Myocyte (in vitro differentiated cells): Measurements from ENCODE around the gene NECTIN4. TPM values are rescaled to one million over a fixed set of nuclear protein-coding genes. Genes with fewer than 3 reads are reported as not detected.
"Not testable (repeated sequence)": the region's sequence is repeated elsewhere in the genome, so short reads cannot be mapped to it uniquely, and the experiment has no call there.

Experiments
- DNase-seq: peaks from one replicate; pipeline ENCODE4 v3.0.0-alpha.2; 2012; ENCODE audit warnings: low read depth
- polyA plus RNA-seq: library from polyadenylated mRNA; unstranded; fragments of >200 nt; gene quantifications from one replicate; pipeline ENCODE4 v1.2.1, GENCODE V29; 2012; ENCODE audit warnings: missing spikeins
- total RNA-seq: library from RNA; depleted of rRNA; stranded (reverse); fragments of >200 nt; gene quantifications from 2 replicates; pipeline ENCODE4 v1.2.3, GENCODE V29; 2014

Gene NECTIN4
- total RNA-seq: 0.16 TPM in 1 of 2 replicates, not detected in the other
- 3.6 TPM for polyA plus RNA-seq

GRCh38 chr1:161089251-161089924, at the start of gene NECTIN4:
Gene NECTIN4, minus strand, starts transcription at chr1:161089558. Its CDS starts 262 bp downstream, at chr1:161089296.
- DNase-seq: no peak

DNA sequence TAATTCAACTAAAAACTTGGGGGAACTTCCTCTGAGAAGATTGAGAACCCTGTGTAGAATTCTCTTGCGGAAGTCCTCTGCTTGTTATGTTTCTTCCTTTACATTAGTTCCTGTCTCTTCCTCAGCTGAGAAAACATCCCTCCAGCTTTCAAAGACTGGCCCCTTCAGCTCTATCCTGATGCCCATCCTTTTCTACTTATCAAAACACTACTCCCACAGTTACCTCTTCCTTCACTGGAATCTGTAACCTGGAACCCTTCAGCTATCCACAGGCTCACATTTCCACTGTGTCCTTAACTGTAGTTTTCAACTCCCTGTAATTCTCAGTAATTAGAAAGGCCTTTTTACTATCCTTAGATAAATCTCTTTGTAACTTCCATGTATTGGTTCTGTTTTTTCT, 49.1 kb upstream of the NECTIN4 start:
- DNase-seq: no peak

- DNase-seq: peak; percentile 35
Observed at GRCh38 chr1:161137881-161138280, 48.5 kb upstream of the NECTIN4 start.

DNA sequence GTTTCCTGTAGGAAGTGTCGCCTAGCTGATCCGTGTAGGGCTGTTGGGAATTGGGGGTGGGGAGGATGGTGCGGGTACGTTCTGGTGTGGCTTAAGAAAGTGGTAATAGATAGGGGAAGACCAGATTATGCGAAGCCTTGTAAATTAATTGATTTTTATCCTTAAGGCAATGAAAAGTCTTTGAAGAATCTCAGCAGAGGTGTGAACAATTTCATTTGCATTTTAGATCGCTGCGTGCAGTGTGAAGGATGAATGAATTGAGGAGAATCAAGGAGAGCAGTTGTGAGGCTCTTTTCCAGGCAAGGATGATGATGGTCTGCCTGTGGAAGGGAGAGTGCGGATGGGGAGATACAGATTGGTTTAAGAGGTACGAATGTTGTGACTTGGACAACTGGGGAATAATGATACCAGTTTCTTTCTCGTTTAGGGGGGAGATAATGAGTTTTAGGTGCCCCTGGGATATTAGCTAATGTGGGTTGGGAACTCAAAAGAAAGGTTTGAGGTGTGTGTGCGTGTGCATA, 43.9 kb upstream of the NECTIN4 start:
- no peak for DNase-seq

GRCh38 chr1:161132410-161133219, 43.3 kb upstream of the NECTIN4 start, which contains the start of gene DEDD:
Gene DEDD, minus strand, starts transcription at chr1:161132667. Its CDS starts 8,205 bp downstream, at chr1:161124462.
- DNase-seq: peak; percentile 97

DNA sequence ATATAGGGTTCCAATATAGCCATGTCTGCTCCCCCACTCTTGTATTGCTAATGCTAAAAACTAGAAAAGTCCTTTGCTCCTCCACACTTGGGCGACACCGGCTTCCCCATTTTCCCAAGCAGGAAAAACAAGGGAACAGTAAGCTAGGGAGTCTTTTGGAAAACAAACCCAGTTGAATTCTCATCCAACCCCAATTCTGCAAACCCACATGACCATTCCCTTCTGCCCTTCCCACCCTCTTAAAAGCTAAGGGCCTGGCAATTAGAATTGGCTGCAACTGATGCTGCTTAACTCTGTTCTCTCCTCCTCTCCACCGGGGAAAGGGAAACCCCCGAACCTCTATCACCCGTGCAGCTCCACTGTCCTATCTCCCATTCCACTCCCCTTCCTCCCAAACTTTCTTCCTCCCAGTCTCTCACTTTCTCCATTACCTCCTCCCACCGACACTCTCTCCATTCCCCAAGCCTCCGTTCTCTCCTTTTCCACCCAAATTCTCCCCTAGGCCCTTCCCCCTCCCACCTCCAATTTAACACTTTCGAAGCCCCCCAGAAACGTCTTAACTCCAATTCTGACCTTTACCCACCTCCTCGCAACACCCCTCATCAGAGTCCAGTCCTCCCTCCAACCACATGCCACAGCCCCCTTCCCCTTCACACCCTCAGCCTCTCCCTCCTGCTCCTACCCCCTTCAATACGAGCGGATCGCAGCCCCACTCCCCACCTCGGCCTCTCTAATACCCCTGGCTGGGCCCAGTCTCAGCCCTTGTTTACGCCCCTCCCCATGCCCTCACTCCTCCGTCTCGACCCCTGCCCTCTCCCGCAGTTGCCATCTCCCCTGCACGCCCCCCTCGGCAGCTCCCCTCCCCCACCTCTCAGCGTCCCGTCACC, 42.4 kb upstream of the NECTIN4 start:
- DNase-seq: peak; percentile 53

DNA sequence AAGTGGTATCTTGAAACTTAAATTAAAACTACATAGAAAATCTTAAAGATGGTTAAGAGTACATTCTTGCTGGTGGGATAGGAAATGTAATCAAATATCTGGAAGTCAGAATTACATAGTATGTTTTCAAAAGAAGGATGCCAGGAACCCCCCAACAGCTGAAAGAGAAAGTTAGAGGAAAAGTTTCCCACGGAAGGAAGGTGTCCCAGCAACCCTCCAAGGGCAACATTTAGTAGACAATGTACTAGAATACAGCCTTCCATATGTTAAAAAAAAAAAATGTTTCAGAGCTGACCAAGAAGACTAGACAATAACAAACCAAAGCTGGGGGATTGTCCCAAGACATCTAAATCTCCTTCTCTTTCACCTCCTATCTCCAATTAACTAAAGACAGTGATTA, 40.9 kb upstream of the NECTIN4 start:
- DNase-seq: no peak

DNA sequence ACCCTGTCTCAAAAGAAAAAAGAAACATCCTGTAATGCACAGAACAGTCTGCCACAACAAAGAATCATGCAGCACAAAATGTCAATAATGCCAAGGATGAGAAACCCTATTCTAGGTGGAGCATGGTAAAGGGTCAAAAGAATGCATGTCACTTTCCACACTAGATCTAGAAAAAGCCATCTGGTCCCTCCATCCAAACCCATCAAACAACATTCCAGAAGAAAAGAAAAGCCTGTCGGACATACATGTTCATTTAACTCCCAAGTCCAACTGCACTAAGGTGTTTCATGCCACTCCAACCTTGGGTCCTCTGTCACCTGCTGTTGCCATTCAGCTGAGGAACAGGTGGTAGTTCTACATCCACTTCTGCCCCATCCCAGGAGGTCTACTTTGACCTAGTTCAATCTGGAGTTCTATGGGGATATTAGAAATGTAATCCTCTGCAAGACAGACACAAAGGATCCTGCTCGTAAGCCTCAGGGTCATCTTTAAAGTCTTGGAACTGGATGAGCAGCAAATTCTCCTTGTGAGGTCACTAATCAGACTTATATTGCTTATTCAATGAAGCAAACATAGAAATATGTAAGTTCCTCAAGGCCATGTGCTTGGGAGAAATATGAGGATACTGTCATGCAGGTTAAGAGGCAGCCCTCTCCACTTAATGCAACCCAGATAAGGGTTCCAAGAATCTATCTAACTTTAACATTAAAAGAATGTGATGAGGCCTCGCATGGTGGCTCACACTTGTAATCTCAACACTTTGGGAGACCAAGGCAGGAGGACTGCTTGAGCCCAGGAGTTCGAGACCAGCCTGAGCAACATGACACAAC, 39.4 kb upstream of the NECTIN4 start:
- peak; percentile 61 for DNase-seq

GRCh38 chr1:161127649-161128048, 38.3 kb upstream of the NECTIN4 start:
- DNase-seq: peak; percentile 72

DNA sequence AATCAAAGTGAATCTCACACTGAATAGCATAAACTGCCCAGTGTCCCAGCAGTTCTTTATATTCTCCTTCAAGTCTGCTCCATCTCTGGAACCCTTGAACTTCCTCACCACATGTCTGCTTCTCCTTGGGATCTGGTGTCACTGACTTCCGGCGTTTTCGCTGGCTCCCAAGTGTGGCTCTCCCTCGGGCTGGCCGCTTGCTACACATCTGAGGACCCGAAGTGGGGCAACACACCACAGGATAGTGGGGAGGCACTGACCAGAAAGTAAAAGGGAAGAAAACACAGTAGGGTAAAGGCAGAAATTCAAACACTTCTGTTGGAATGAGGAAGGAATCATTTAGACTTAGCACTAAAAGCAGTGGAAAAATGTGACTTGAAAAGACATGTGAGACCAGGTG, 33.6 kb upstream of the NECTIN4 start:
- DNase-seq: no peak

DNA sequence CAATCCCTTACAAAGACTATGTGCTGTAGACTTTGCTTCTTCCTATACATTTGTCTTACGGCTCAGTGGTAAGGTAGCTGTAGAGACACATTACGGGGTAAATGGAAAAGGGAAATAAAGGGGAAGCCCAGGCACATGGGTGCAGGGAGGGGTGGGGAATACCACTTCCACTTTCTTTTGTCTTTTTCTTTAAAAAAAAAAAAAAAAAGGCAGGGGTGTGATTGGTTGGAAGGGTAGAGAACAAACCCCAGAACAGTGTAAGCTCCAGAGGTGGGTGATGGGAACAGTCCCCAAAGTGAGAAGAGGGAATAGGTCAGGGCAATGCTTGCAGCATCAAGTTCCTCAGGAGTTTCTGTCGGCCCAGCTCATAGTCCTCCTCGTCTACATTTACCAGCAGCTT, 32.5 kb upstream of the NECTIN4 start:
- no peak for DNase-seq

DNA sequence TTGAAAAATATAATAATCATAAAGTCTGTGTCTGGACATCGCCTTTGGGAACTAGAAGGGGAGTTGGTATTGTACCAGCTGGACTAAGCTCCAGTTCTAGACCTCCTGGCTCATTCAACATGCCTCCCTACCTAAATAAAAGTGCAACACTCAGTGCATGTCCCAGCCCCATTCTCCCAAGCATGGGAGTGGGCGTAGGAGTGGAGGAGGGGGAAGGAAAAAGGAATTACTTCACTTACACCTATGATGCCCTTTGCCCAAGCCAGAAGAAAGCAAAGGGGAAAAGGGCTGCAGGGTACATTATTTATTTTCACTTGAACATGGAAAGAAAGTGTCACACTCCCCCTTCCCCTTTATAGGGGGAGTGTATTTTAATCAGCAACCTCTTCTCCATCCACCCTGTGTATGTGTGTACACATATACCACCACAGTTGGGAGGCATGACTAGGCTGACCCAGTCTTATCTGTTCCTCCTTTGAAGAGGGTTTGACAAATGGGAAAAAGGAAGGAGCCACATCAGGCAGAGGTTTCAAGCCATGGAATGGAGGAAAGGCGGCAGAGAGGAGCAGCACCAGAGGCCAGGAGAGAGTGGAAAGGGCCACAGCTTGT, 31.8 kb upstream of the NECTIN4 start:
- no peak for DNase-seq

- DNase-seq: peak; percentile 41
Observed at GRCh38 chr1:161119092-161119903, 29.9 kb upstream of the NECTIN4 start.

GRCh38 chr1:161117759-161118581, 28.6 kb upstream of the NECTIN4 start, which contains the start of the genes NIT1 and PFDN2:
Gene NIT1, plus strand, starts transcription at chr1:161118105. Its CDS starts 72 bp downstream, at chr1:161118177.
Gene PFDN2, minus strand, starts transcription at chr1:161118037. Its CDS starts 11 bp downstream, at chr1:161118026.
- peak; percentile 81 for DNase-seq

GRCh38 chr1:161115961-161116360, 26.6 kb upstream of the NECTIN4 start:
- not testable (repeated sequence) for DNase-seq

DNA sequence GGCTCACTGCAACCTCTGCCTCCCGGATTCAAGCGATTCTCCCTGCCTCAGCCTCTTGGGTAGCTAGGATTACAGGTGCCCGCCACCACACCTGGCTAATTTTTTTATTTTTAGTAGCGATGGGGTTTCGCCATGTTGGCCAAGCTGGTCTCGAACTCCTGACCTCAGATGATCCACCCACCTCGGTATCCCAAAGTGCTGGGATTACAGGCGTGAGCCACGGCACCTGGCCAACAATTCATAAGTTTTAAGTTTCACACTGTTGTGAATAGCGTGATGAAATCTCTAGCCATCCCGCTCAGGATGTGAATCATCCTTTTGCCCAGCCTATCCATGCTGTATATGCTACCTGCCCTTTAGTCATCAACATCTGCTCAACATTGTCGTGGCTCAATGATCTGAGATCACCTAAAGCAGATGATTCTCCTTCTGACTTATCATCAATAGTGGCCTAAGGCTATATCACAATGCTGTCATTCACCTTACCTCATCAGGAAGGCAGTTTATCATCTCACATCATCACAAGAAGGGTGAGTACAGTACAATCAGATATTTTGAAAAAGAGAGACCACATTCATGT, 25.9 kb upstream of the NECTIN4 start:
- DNase-seq: peak; percentile 34

DNA sequence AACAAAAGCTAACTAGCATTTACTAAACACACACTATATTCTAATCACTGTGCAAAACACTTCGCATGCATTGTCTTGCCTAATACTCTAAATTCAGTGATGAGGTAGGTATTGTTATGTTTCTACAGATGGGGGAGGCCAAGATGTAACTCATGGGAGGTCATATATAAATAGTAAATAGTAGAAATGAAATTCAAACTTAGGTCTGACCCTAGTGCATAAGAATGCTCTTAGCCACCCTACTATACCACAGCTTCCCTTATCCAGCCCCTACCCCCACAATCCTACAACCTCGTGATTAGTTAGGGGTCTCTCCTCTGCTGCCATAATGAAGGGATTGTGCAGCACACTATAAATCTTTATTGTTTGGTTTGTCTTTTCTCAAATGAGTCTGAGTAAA, 25.2 kb upstream of the NECTIN4 start:
- no peak for DNase-seq
